ENCODE data around the gene CALD1.

DNA sequence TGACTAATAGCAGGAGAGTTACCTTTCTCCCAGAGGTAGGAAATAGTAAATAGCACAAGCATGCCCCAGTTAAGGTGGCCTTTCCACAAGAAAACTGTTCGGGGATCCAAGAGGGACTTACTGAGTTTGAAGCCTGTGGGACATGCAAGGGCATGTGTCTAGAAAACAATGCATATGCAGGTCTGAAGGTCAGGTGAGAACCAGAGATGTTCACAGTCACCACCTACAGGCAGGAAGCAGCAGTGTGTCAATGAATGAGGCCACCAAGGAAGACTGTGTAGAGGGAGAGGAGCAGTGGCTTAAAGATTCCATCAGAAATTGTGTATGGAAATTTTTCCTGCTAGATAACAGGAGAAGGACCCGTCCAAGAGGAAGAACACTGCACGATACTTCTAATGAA is 66.0 kb downstream of the CALD1 start:
- peak; percentile 81 to 84 for TF ChIP-seq CTCF (conservative IDR thresholded peaks at IDR 0.05 in 1 of 2, IDR thresholded peaks at IDR 0.05 in 1 of 2; ENCODE audit: extremely low read depth in 1 of 2, insufficient read depth in 1 of 2, low read depth in 1 of 2, low read length in 2 of 2)
- TF ChIP-seq EZH2 (IDR thresholded peaks at IDR 0.05; ENCODE audit: borderline replicate concordance, low read length), result no peak

Data from mammary epithelial cell (primary cell).